Body of pancreas (tissue), 4 donors: Measurements from ENCODE around the gene EMILIN2. TPM values are rescaled to one million over a fixed set of nuclear protein-coding genes. Genes with fewer than 3 reads are reported as not detected.
"Not testable (repeated sequence)": the region's sequence is repeated elsewhere in the genome, so short reads cannot be mapped to it uniquely, and the experiment has no call there.

Experiments
- ATAC-seq: fragments of 150-250 bp; one replicate; pipeline ENCODE4 v1.9.1; 2016
- DNase-seq, 4 donors: peaks; one replicate each; pipeline ENCODE4 v3.0.0-alpha.2; 2019
- H3K27ac ChIP-seq, 4 donors: fragments of 200-600 bp; sonication (generic); 1 replicate in 3 of 4; 2 replicates in 1 of 4; pipeline versions ENCODE4 v1.5.1 to v1.6.1; 2016 to 2019; ENCODE audit warnings: mild to moderate bottlenecking in 1 of 4, mixed read lengths in 1 of 4, moderate library complexity in 1 of 4
- H3K27me3 ChIP-seq, 2 donors: fragments of 200-600 bp; sonication (generic); one replicate each; pipeline ENCODE4 v1.6.0; 2016; ENCODE audit warnings: mild to moderate bottlenecking in 1 of 2
- H3K36me3 ChIP-seq, 2 donors: fragments of 200-600 bp; sonication (generic); replicated peaks in 1 of 2; 2 replicates each; pipeline ENCODE4 v1.5.1; 2016; ENCODE audit warnings: low read depth in 2 of 2; ENCODE audit not compliant: insufficient read depth in 1 of 2
- H3K4me1 ChIP-seq: fragments of 200-600 bp; sonication (generic); one replicate; pipeline ENCODE4 v1.6.0; 2016
- H3K4me3 ChIP-seq, 2 donors: fragments of 200-600 bp; sonication (generic); 1 replicate in 1 of 2; 2 replicates in 1 of 2; pipeline ENCODE4 v1.5.1; 2016 to 2019
- H3K9me3 ChIP-seq, 3 donors: fragments of 200-600 bp; sonication (generic); 1 replicate in 2 of 3; 2 replicates in 1 of 3; pipeline ENCODE4 v1.5.1; 2016
- POLR2A ChIP-seq, 3 donors: fragments of 450-650 bp; IDR thresholded peaks; one replicate each; pipeline ENCODE4 v1.6.1; 2016; ENCODE audit warnings: antibody characterized with exemption in 3 of 3, mild to moderate bottlenecking in 2 of 3
- WGBS, 2 donors: methylation state at CpG; one replicate each; pipeline ENCODE4 v1.1.5; 2017; 5-methylcytosine and 5-hydroxymethylcytosine counted together
- intact Hi-C: fragments of 100-400 bp; cut with DNase I; formaldehyde crosslinking; loops from one replicate; pipeline ENCODE4 v1.15.1; 2023
- total RNA-seq, 2 donors: library from RNA; depleted of rRNA; stranded (reverse); fragments of >200 nt; gene quantifications; one replicate each; pipeline ENCODE4 v1.1.0, GENCODE V29; 2016
- TF ChIP-seq, protein P1 (sequence below), 7 experiments: fragments of 450-650 bp in 4 of 7; fragments of 200-600 bp in 3 of 7; sonication (generic) in 3 of 7; IDR thresholded peaks; one replicate each; pipeline ENCODE4 v1.5.1; 2016 to 2019; ENCODE audit warnings: antibody characterized with exemption in 7 of 7

EMILIN2 gene
- total RNA-seq, result 1 to 10 TPM; 2.0 to 3.1 TPM

DNA sequence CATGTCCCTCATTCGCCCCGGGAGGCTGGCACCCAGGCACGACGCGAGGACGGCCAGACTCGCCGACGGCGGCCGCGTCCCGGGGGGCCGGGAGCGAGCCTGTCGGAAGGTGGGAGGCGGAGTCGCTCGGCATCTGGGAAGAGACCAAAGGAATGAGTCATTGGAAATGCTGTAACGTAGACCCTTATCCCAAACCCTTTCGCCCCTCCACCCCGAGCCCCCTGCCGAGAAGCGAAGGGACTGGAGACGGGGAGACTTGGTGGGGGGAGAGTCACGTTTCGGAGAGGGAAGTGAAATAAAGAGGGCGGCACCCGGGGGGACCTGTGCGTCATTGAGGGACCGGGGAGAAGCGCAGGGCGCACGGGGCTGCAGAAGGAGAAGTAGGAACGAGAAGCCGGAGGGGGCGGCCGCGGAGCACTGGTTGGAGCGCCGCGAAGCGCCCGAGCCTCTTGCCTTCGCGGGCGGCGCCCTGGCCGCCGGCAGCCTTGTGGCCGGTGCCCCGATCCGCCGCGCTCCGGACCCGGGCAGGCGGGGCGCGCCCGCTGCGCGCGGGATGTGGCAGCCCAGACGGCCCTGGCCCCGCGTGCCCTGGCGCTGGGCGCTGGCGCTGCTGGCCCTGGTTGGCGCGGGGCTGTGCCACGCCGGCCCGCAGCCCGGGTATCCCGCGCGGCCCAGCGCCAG lies at the start of gene EMILIN2:
EMILIN2 (plus strand) TSS at position 371 of the 681 bp plus-strand sequence; CDS start at position 554, 183 bp downstream.
- H3K4me3 ChIP-seq, result peak within 1 kb of the TSS in 1 of 2 donors; percentile 17
- ATAC-seq (peak; percentile 17), DNase-seq (peak; percentile 31 to 78 (median 34))
- no peaks in the 10 kb centered on the region for H3K36me3 ChIP-seq
- H3K9me3 ChIP-seq, result no peaks in the 10 kb centered on the region
- WGBS, 2 donors, result 1% methylated on average over 36 to 63 of the region's 80 CpGs
- H3K27me3 ChIP-seq, result no peaks in the 10 kb centered on the region
- intact Hi-C loops, result no loop called here
- peaks cover 22% of the 10 kb centered on the region for H3K4me1 ChIP-seq
- peak in 1 of 3 donors; percentile 56 for TF ChIP-seq POLR2A (IDR thresholded peaks at IDR 0.05)
- TF ChIP-seq, protein P1, sequence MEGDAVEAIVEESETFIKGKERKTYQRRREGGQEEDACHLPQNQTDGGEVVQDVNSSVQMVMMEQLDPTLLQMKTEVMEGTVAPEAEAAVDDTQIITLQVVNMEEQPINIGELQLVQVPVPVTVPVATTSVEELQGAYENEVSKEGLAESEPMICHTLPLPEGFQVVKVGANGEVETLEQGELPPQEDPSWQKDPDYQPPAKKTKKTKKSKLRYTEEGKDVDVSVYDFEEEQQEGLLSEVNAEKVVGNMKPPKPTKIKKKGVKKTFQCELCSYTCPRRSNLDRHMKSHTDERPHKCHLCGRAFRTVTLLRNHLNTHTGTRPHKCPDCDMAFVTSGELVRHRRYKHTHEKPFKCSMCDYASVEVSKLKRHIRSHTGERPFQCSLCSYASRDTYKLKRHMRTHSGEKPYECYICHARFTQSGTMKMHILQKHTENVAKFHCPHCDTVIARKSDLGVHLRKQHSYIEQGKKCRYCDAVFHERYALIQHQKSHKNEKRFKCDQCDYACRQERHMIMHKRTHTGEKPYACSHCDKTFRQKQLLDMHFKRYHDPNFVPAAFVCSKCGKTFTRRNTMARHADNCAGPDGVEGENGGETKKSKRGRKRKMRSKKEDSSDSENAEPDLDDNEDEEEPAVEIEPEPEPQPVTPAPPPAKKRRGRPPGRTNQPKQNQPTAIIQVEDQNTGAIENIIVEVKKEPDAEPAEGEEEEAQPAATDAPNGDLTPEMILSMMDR (IDR thresholded peaks at IDR 0.05), result no peak
- H3K27ac ChIP-seq, result peak within 1 kb of the TSS in 1 of 4 donors; percentile 61

DNA sequence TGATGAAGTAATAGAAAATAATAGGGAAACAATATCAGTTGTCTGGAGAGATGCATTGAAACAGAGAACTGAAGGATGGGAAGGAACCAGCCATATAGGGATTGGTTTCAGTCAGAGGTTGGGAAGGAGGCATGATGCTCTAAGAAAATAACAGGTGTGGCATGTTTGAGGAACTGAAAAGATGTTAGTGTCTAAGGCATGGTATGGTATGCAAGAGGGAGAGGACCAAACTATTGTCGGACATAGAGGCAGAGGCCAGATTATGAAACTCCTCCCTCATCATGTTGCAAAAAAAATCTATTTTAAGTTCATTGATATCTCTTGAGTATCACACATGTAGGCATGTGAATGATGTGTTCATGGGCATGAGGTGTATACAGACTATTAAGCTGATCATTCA lies 48.9 kb upstream of the EMILIN2 start:
- DNase-seq (no peak), ATAC-seq (no peak)
- no peak overlapping the region for H3K27ac ChIP-seq
- no peaks in the 10 kb centered on the region for H3K4me1 ChIP-seq
- intact Hi-C loops, result no loop called here
- TF ChIP-seq, protein P1 (IDR thresholded peaks at IDR 0.05), result no peak
- no peak for TF ChIP-seq POLR2A (IDR thresholded peaks at IDR 0.05)
- H3K4me3 ChIP-seq, result no peak overlapping the region
- no peaks in the 10 kb centered on the region for H3K9me3 ChIP-seq
- H3K27me3 ChIP-seq, result no peaks in the 10 kb centered on the region
- WGBS, 2 donors, result 100% methylated on average over 1 of the region's 1 CpG
- peaks cover 12 to 17% of the 10 kb centered on the region in 2 donors for H3K36me3 ChIP-seq

DNA sequence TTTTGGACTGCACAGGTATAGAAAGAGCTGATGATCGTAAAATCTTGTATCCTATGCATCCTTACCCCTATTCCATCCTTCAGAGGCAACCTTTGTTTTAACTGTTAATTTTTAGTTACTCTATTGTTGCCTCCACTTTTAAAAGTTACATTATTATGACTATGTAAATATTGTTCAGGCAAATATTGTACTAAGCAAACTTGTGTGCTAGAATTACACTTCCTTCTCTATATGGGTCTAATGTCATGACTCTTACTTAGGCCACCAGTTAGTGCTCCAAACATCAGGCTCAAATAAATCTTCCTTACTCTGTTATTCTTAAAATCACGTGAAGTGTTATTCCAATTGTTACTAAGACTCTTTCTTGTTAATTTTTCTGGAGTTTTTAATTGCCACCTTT lies 47.4 kb upstream of the EMILIN2 start:
- 90 to 93% methylated on average over 2 of the region's 2 CpGs for WGBS, 2 donors
- Histone ChIP-seq H3K4me1 (no peaks in the 10 kb centered on the region), H3K36me3 (peaks cover 12 to 17% of the 10 kb centered on the region in 2 donors), H3K27me3 (no peaks in the 10 kb centered on the region), H3K9me3 (no peaks in the 10 kb centered on the region), H3K27ac (no peak overlapping the region), H3K4me3 (no peak overlapping the region)
- TF ChIP-seq, protein P1 (IDR thresholded peaks at IDR 0.05), result no peak
- TF ChIP-seq POLR2A (IDR thresholded peaks at IDR 0.05), result no peak
- intact Hi-C loops, result no loop called here
- ATAC-seq (no peak), DNase-seq (no peak)

DNA sequence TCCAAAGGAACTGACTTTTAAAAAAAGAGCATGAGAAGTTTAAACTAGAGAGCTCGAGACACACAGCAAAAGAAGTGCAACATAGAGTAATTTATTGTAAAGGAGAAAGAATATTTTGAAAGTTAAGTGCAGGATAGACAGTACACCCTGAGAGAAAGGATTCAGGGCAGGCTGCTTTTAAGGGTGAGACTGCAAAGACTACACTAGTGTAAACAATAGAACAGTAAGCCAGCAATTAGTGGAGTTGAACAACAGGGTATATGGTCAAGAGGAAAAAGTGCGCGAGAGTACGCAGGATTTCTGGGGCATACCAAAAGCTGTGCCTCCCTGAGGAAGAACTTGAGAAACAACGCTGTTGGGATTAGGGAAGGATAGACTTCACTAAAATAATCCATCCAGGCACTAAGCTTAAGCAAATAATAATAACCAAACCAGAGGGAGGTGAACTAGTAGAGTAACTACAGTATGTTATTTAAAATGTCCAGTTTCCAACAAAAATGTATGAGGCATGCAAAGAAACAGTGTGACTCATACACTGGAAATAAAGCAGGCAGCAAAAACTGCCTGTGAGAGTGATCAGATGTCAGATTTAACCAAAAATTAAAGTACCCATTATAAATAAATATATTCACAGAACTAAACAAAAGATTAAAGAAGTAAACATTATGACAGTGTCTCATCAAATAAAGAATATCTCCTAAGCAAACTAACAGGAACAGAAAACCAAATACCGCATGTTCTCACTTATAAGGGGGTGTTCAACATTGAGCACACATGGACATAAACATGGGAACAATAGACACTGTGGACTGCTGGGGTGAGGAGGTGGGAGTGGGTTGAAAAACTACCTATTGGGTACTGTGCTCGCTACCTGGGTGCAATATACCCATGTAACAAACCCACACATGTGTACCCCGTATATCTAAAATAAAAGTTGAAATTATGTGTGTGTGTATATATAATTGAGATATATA lies 40.5 kb upstream of the EMILIN2 start:
- H3K9me3 ChIP-seq, result peaks cover 0 to 4% (median 0%) of the 10 kb centered on the region in 3 donors
- ATAC-seq (no peak), DNase-seq (no peak)
- no peaks in the 10 kb centered on the region for H3K27me3 ChIP-seq
- no peak overlapping the region for H3K4me3 ChIP-seq
- 90 to 93% methylated on average over 8 of the region's 8 CpGs for WGBS, 2 donors
- H3K27ac ChIP-seq, result no peak overlapping the region
- H3K36me3 ChIP-seq, result no peaks in the 10 kb centered on the region
- TF ChIP-seq, protein P1 (IDR thresholded peaks at IDR 0.05), result no peak
- no peak for TF ChIP-seq POLR2A (IDR thresholded peaks at IDR 0.05)
- intact Hi-C loops, result no loop called here
- no peaks in the 10 kb centered on the region for H3K4me1 ChIP-seq

DNA sequence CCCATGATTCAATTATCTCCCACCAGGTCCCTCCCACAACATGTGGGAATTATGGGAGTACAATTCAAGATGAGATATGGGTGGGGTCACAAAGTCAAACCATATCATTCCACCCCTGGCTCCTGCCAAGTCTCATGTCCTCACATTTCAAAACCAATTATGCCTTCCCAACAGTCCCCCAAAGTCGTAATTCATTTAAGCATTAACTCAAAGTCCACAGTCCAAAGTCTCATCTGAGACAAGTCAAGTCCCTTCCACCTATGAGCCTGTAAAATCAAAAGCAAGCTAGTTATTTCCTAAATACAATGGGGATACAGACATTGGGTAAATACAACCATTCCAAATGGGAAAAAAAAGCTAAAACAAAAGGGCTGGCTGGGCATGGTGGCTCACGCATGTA lies 38.2 kb upstream of the EMILIN2 start:
- DNase-seq, H3K9me3 ChIP-seq, ATAC-seq, H3K4me1 ChIP-seq, H3K27me3 ChIP-seq, intact Hi-C loops, H3K4me3 ChIP-seq, H3K36me3 ChIP-seq, H3K27ac ChIP-seq: not testable (repeated sequence)
- WGBS, 2 donors, result 46 to 56% methylated on average over 2 of the region's 2 CpGs

DNA sequence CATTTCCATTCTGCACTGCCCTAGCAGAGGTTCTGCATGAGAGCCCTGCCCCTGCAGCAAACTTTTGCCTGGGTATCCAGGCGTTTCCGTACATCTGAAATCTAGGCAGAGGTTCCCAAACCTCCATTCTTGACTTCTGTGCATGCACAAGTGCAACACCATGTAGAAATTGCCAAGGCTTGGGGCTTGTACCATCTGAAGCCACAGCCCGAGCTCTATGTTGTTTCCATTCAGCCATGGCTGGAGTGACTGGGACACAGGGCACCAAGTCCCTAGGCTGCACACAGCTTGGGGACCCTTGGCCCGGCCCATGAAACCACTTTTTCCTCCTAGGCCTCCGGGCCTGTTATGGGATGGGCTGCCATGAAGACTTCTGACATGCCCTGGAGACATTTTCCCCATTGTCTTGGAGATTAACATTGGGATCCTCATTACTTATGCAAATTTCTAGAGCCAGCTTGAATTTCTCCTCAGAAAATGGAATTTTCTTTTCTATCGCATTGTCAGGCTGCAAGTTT lies 37.1 kb upstream of the EMILIN2 start:
- H3K36me3 ChIP-seq, intact Hi-C loops, H3K4me1 ChIP-seq, ATAC-seq, H3K27me3 ChIP-seq, DNase-seq, H3K27ac ChIP-seq, H3K4me3 ChIP-seq, H3K9me3 ChIP-seq: not testable (repeated sequence)
- 81 to 97% methylated on average over 4 to 6 of the region's 6 CpGs for WGBS, 2 donors
